ENCODE results near the gene ZDHHC5.

Gene ZDHHC5

DNA sequence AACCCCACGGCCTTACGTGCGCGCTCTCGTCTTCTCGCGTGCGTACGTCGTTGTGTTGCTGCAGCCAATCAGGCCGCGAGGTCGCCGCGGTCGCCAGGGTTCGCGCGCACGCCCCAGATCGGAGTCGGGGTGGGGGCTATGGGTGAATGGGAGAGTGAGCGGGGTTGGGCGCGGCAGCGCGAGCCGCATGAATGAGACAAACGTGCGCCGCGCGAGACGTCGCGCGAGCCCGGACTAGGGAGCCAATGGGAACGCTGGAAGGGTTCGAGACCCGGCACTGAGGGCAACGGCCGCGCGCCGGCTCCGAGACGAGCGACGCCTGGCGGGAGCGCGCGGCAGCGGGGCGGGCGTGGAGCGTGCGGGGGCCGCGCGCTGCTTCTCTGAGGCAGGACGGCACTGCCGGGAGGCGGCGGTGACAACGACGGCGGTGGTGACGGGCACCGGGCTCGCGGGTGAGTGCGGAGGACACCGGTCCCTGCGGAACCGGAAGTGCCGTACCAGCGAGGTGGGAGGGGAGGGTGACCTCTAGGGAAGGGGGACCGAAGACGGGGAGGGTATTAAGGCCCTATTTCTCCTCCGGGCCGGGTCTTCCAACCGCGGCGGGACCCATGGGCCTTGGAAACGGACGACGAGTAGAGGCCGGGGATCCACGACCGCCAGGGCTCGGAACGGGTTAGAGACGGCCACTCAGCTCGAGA, at the start of gene ZDHHC5:
Gene ZDHHC5 (plus strand): TSS at position 379 of the 698 bp plus-strand sequence. CDS start 4,977 bp downstream, outside the sequence.
- peak; percentile 99 for DNase-seq (ENCODE audit: low read depth, low spot score)

DNA sequence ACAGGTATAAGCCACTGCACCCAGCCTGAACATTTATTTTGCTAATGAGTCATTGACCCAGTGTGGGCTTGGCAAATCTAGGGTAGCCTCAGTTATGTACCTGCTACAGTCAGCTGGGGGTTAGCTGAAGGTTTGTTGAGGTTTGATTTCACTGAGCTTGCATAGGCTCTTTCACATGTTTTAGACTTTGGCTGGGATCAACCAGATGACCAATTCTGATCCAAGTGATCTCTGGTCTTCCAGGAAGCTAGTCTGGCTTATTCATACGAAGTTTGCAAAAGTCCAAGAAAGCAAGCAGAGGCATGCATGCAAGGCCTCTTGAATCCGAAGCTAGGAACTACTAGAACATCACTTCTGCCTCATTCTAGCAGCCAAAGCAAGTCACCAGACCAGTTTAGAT, 49.5 kb upstream of the ZDHHC5 start:
- no peak for DNase-seq (ENCODE audit: low read depth, low spot score)

DNA sequence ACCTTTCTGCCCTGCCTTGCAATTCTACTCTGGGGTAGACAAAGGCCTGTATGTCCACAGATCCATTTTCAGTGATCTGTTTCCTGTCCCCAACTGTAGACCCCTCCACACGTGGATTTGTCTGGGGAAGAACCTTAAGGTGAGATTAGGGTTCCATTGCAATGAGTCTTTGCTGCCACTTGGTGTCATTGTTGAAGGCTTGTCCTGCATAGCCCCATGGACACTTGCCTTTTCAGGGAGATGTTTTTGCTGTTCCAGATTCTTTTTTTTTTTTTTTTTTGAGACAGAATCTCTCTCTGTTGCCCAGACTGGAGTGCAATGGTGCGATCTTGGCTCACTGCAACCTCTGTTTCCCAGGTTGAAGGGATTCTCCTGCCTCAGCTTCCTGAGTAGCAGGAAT, 48.6 kb upstream of the ZDHHC5 start:
- no peak for DNase-seq (ENCODE audit: low read depth, low spot score)

GRCh38 chr11:57620467-57620866, 47.4 kb upstream of the ZDHHC5 start:
- DNase-seq (ENCODE audit: low read depth, low spot score) = no peak

- DNase-seq (ENCODE audit: low read depth, low spot score) = no peak
Observed at GRCh38 chr11:57622263-57622662, 45.7 kb upstream of the ZDHHC5 start.

DNA sequence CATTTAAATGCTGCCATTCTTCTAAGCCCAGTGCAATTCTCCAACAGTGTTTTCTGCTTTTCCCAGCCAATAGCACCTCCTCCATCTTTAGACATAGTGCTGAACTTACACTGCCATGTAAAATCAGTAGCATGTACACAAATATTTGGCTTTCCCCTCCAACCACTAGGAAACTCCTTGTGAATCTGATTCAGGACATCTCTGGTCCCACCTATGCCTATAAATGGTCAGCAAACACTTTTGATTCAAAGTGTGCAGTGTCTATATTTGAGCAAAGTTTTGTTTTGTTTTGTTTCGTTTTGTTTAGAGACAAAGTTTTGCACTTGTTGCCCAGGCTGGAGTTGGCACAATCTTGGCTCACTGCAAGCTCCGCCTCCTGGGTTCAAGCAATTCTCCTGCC, 43.0 kb upstream of the ZDHHC5 start:
- no peak for DNase-seq (ENCODE audit: low read depth, low spot score)

DNA sequence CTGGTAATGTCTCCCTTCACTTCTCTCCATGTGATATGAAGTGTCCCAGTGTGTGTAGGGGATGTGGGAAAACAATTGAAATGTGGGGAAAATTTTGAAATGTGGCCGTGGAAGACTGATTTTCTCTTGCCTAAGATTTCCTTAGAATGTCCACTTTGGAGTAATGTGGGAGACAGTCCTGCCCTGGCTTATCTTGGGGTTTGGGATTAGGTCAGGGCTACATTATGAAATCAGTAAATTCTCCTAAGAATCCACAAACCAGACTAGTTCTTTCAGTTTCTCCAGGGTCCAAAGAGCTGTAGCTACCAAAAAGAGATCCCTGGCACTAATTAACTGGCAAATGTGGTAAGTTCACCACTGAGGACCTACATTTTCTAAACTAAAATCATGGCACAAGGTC, 41.0 kb upstream of the ZDHHC5 start:
- DNase-seq (ENCODE audit: low read depth, low spot score) = no peak

DNA sequence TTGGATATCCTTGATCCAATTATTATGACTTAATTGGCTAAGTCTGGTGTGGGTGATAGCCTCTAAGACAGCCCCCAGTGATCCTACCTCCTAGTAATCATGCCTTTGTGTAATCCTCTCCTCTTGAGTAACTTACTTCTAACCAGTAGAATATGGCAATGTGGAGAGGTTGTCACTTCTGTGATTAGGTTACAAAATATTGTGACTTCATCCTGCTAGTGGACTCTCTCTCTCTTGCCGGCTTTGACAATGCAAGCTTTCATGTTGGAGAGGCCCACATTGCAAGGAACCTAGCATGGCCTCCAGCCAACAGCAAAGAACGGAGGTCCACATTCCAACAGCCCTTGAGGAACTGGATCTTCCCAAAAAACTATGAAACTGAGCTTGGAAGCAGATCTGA, 37.7 kb upstream of the ZDHHC5 start:
- no peak for DNase-seq (ENCODE audit: low read depth, low spot score)

DNA sequence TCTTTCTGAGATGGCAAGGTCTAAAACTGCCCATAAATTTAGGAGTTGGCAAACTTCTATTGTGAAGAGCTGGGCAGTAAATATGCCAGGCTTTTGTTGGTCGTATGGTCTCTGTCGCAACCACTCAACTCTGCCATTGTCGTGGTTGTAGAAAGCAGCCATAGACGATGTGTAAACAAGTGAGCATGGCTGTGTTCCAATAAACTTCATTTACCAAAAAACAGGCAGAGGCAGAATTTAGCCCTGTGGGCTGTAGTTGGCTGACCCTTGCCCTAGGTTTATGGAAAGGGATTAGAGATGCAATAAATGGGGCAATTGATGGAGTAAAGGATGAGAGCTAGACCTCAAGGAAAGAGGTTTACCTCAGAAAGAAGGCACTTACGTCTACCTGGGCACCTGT, 35.8 kb upstream of the ZDHHC5 start:
- no peak for DNase-seq (ENCODE audit: low read depth, low spot score)

DNA sequence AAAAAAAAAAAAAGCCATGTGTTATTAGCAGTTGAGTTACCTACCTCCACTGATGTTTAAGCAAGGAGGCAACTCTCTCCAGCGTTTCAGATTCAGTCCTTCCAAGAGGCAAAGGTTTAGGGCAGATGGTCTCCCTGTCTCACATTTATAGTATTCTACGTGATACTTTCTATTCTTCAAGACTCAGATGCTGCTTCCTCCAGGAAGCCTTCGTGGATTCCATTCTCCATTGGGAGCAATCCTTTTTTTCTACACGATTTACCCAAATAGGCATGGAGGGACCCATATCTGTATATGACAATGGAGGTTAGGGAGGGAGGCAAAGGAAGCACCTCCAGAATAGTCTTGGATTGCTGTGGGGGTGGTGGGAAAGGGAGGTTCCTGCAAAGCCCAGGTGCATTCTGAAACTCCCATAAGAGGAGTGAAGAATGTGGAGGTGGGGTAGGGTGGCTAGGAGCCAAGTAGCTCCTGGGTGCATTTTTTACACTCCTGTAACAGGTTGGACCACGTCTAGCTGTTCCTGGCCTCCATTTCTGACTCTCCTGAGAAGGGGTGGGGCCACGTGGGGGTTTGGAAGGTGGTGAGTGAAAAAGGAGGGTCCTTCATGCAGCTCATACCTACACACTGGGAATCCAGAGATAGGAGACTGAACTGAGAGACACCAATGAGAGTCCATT, 34.4 kb upstream of the ZDHHC5 start:
- no peak for DNase-seq (ENCODE audit: low read depth, low spot score)

DNA sequence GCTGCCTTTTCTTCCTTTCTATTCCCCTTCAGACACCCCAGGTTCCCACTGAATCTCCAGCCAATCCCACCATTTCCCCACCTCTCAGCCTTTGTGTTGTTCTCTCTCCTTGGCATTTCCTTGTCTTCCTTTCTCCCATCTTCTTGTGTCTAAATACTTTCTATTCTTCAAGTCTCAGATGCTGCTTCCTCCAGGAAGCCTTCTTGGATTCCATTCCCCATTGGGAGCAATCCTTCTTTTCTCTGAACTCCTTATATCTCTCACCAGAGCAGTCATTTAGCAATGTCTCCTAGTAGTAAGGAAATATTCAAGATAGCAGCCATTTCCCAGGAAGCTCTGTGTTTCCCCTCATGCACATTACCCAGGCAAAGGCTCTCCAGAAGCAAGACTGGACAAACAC, 33.6 kb upstream of the ZDHHC5 start:
- DNase-seq (ENCODE audit: low read depth, low spot score) = no peak

GRCh38 chr11:57635246-57635645, 32.7 kb upstream of the ZDHHC5 start:
- no peak for DNase-seq (ENCODE audit: low read depth, low spot score)

- no peak for DNase-seq (ENCODE audit: low read depth, low spot score)
Observed at GRCh38 chr11:57637626-57638004, 30.3 kb upstream of the ZDHHC5 start.

GRCh38 chr11:57638005-57638781, 29.7 kb upstream of the ZDHHC5 start:
- DNase-seq (ENCODE audit: low read depth, low spot score) = peak; percentile 61

- no peak for DNase-seq (ENCODE audit: low read depth, low spot score)
Observed at GRCh38 chr11:57638811-57639320, 29.0 kb upstream of the ZDHHC5 start.

- peak; percentile 86 for DNase-seq (ENCODE audit: low read depth, low spot score)
Observed at GRCh38 chr11:57639321-57640067, 28.4 kb upstream of the ZDHHC5 start.

- DNase-seq (ENCODE audit: low read depth, low spot score) = no peak
Observed at GRCh38 chr11:57640068-57640800, 27.7 kb upstream of the ZDHHC5 start.

- no peak for DNase-seq (ENCODE audit: low read depth, low spot score)
Observed at GRCh38 chr11:57641011-57641807, 26.7 kb upstream of the ZDHHC5 start.

GRCh38 chr11:57643802-57644201, 24.1 kb upstream of the ZDHHC5 start:
- no peak for DNase-seq (ENCODE audit: low read depth, low spot score)
